Ovary (tissue), 9 donors: ENCODE measurements around the gene LRMDA. TPM values are rescaled to one million over a fixed set of nuclear protein-coding genes. Genes with fewer than 3 reads are reported as not detected.

Experiments used
- DNase-seq, 5 donors: peaks; one replicate each; pipeline ENCODE4 v3.0.0-alpha.2; 2019 to 2020
- H3K27ac ChIP-seq, 2 donors: fragments of 200-600 bp; one replicate each; pipeline versions ENCODE4 v1.5.1 to v1.8.0; 2019 to 2022
- H3K27me3 ChIP-seq: fragments of 200-600 bp; one replicate; pipeline ENCODE4 v1.8.0; 2022
- H3K36me3 ChIP-seq: fragments of 200-600 bp; sonication (generic); one replicate; pipeline ENCODE4 v1.5.1; 2019
- H3K4me1 ChIP-seq: one replicate; pipeline ENCODE4 v1.8.1; 2013; ENCODE audit warnings: mild to moderate bottlenecking, moderate library complexity; ENCODE audit not compliant: insufficient read depth
- H3K4me3 ChIP-seq: fragments of 200-600 bp; sonication (generic); one replicate; pipeline ENCODE4 v1.5.1; 2017
- H3K9me3 ChIP-seq, 2 donors: fragments of 200-600 bp in 1 of 2; sonication (generic) in 1 of 2; one replicate each; pipeline versions ENCODE4 v1.5.1 to v1.8.1; 2013 to 2019; ENCODE audit warnings: mild to moderate bottlenecking in 1 of 2, moderate library complexity in 1 of 2
- EP300 ChIP-seq: sonication (generic); formaldehyde crosslinking; IDR thresholded peaks from one replicate; pipeline ENCODE4 v1.6.1; 2017; ENCODE audit warnings: antibody characterized with exemption
- POLR2A ChIP-seq: fragments of 450-650 bp; IDR thresholded peaks from one replicate; pipeline ENCODE4 v1.6.1; 2017; ENCODE audit warnings: antibody characterized with exemption, mild to moderate bottlenecking, moderate library complexity
- WGBS, 3 donors: extraction: QIAGEN DNeasy Blood & Tissue Kit in 1 of 3; methylation state at CpG; one replicate each; pipeline versions ENCODE4 v1.1.5 to v1.1.7; 2013 to 2017; 5-methylcytosine and 5-hydroxymethylcytosine counted together
- intact Hi-C, 4 donors: fragments of 100-400 bp; cut with DNase I; formaldehyde crosslinking; loops; one replicate each; pipeline versions ENCODE4 v1.11.0 to v1.15.1; 2022 to 2023
- polyA plus RNA-seq, 2 donors: library from polyadenylated mRNA; stranded (reverse); fragments of 200-250 nt in 1 of 2; fragments of 350-450 nt in 1 of 2; fragmentation: Illumina TruSeq in 1 of 2; extraction: RNeasy Lipid Tissue Mini Kit (QIAGEN cat#74804) in 1 of 2; gene quantifications; one replicate each; pipeline ENCODE4 v1.2.3, GENCODE V29; 2013 to 2014
- total RNA-seq, 7 donors: library from RNA; depleted of rRNA in 2 of 7; stranded (reverse); fragments of >200 nt in 2 of 7; fragmentation: NEBNext Ultra II Directional in 3 of 7; extraction: Animal tissue kit (Norgen Biotek cat#: 25700) in 3 of 7; gene quantifications; one replicate each; pipeline versions ENCODE4 v1.1.0 to v1.2.4, GENCODE V29; 2016 to 2023
- TF ChIP-seq, protein P1 (sequence below), 3 donors: fragments of 450-650 bp in 2 of 3; fragments of 200-600 bp in 1 of 3; IDR thresholded peaks; one replicate each; pipeline versions ENCODE4 v1.5.1 to v1.8.0; 2016 to 2022; ENCODE audit warnings: antibody characterized with exemption in 3 of 3, mild to moderate bottlenecking in 1 of 3
- donor health status: DM: no; HTN: no; CAD: no; lungs with moderate emphysema.
- donor health status: DM: no; HTN: no; CAD: no.
- donor health status: Bipolar disorder and iron deficiency.
- donor health status: DM: yes; HTN: yes; CAD: no.
- donor health status: DM: no; HTN: no; CAD: no.
- donor health status: DM: yes; HTN: yes; CAD: no.

The LRMDA gene
- total and polyA plus RNA-seq, 9 donors: 14.8 to 30.7 (median 22.9) TPM

DNA sequence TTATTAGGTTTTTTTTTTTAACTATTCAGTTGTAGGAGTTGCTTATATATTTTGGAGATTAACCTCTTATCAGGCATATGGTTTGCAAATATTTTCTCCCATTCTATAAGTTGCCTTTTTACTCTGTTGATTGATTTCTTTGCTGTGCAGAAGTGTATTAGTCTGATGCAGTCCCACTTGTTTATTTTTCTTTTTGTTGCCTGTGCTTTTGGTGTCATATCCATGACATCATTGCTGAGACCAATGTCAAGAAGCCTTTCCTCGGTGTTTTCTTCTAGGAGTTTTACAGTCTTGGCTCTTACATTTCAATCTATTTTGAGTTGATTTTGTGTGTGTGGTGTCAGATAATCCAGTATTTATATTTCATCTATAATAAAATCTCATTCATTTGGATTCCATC is 155.4 kb downstream of the LRMDA start:
- H3K27ac ChIP-seq: no peak overlapping the region
- H3K9me3 ChIP-seq: no peaks in the 10 kb centered on the region
- WGBS, 3 donors: 95 to 100% (median 96%) methylated on average over 1 of the region's 1 CpG
- H3K4me1 ChIP-seq: no peaks in the 10 kb centered on the region
- no peaks in the 10 kb centered on the region for H3K27me3 ChIP-seq
- H3K4me3 ChIP-seq: no peak overlapping the region
- no peak for TF ChIP-seq EP300
- TF ChIP-seq, protein P1, sequence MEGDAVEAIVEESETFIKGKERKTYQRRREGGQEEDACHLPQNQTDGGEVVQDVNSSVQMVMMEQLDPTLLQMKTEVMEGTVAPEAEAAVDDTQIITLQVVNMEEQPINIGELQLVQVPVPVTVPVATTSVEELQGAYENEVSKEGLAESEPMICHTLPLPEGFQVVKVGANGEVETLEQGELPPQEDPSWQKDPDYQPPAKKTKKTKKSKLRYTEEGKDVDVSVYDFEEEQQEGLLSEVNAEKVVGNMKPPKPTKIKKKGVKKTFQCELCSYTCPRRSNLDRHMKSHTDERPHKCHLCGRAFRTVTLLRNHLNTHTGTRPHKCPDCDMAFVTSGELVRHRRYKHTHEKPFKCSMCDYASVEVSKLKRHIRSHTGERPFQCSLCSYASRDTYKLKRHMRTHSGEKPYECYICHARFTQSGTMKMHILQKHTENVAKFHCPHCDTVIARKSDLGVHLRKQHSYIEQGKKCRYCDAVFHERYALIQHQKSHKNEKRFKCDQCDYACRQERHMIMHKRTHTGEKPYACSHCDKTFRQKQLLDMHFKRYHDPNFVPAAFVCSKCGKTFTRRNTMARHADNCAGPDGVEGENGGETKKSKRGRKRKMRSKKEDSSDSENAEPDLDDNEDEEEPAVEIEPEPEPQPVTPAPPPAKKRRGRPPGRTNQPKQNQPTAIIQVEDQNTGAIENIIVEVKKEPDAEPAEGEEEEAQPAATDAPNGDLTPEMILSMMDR (IDR thresholded peaks at IDR 0.05): no peak
- TF ChIP-seq POLR2A: no peak
- DNase-seq: no peak
- intact Hi-C loops: no loop called here
- H3K36me3 ChIP-seq: no peaks in the 10 kb centered on the region

DNA sequence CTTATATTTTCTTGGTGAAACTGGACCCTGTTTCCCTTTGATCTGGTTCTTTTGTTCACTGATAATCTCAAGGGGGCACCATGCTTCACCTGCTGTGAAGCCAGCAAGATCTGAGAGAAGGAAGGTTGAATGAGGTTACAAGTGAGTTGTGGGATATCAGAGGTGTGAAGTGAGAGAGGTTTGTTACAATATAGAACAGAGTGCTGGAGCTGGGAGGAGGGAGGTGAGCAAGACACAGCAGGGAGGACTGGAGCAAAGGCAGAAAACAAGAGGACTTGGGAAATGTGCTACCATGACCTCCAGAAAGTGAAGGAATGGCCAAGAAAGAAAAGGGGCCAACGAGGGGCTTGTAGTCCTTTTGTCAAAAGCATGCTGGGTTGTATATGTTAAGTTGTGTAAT is 156.6 kb downstream of the LRMDA start:
- Histone ChIP-seq H3K27ac (no peak overlapping the region), H3K36me3 (no peaks in the 10 kb centered on the region), H3K27me3 (no peaks in the 10 kb centered on the region), H3K4me3 (no peak overlapping the region), H3K9me3 (no peaks in the 10 kb centered on the region), H3K4me1 (no peaks in the 10 kb centered on the region)
- DNase-seq: no peak
- no peak for TF ChIP-seq EP300
- TF ChIP-seq POLR2A: no peak
- TF ChIP-seq, protein P1 (IDR thresholded peaks at IDR 0.05): no peak
- intact Hi-C loops: no loop called here
- 67 to 83% (median 83%) methylated on average over 1 of the region's 1 CpG for WGBS, 3 donors

DNA sequence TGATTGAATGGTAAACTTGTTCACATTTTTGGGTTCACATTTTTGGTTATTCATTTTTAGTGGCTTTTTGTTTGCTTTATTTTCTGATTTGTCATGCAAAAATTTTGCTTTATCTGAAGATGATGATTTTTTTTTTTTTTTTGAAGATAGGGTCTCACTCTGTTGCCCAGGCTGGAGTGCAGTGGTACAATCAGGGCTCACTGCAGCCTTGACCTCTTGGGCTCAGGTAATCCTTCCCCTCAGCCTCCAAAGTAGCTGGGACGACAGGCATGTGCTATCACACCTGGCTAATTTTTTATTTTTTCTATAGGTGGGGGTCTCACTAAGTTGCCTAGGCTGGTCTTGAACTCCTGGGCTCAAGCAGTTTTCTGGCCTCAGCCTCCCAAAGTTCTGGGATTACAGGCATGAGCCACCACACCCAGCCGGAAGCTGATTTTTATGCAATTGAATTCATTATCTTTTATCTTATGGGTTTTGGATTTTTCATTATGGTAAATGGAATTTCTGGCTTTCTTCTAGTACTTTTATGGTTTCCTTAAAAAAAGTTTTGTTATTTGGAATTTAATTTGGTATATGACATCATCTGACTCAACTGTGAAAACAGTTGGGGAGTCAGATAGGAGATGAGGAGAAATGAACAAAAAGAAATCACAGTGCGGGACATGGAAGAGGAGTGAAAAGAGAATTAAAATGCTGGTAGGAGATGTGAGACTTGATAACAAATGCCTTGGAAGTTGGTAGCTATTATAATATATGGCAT is 158.7 kb downstream of the LRMDA start:
- H3K27ac ChIP-seq: no peak overlapping the region
- H3K9me3 ChIP-seq: no peaks in the 10 kb centered on the region
- intact Hi-C loops: no loop called here
- no peaks in the 10 kb centered on the region for H3K4me1 ChIP-seq
- no peaks in the 10 kb centered on the region for H3K36me3 ChIP-seq
- no peak for DNase-seq
- H3K27me3 ChIP-seq: no peaks in the 10 kb centered on the region
- no peak for TF ChIP-seq EP300
- no peak for TF ChIP-seq POLR2A
- TF ChIP-seq, protein P1 (IDR thresholded peaks at IDR 0.05): no peak
- 93 to 99% (median 96%) methylated on average over 3 of the region's 3 CpGs for WGBS, 3 donors
- H3K4me3 ChIP-seq: no peak overlapping the region

DNA sequence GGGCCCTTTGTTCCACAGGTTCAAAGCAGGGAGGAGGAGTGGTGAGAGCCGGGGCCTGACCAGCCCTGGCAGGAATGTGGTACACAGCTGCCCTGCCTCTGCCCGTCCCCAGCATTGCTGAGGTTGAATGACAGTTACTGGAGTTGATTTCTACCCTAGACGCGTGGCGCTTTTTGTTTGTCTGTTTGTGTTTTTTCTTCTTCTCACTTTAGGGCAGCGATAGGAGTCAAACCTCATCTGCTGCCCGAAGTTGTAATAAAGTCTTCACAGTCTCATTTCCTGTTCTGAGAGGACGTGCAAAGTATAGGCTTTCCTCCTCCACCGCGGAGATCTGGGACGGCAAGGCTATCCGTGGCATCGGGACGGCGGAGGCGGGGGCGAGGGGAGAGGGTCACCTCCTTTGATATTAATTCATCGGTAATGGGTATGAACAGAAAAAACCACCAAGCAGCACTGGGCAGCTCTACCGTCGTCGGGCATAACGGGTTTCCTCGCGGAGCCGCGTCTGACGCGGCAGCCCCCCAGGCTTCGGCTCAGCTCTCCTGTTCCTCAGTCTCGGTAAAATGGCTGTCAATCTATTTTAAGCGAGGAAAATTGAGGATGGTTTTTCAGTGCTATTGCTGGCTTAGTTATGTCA is 160.8 kb downstream of the LRMDA start:
- intact Hi-C loops: no loop called here
- no peak for TF ChIP-seq POLR2A
- TF ChIP-seq, protein P1 (IDR thresholded peaks at IDR 0.05): no peak
- TF ChIP-seq EP300: no peak
- no peak overlapping the region for H3K27ac ChIP-seq

More for the DNA sequence above, 160.8 kb downstream of the LRMDA start:
- Histone ChIP-seq H3K4me3 (no peak overlapping the region), H3K27me3 (no peaks in the 10 kb centered on the region), H3K9me3 (no peaks in the 10 kb centered on the region), H3K36me3 (no peaks in the 10 kb centered on the region), H3K4me1 (no peaks in the 10 kb centered on the region)
- DNase-seq: no peak
- WGBS, 3 donors: 77 to 88% (median 82%) methylated on average over 31 of the region's 31 CpGs
